WTC11 (cell line): Measurements from ENCODE around the gene SRM. TPM values are rescaled to one million over a fixed set of nuclear protein-coding genes. Genes with fewer than 3 reads are reported as not detected.
A peak's percentile ranks its signal among the peaks of the same experiment; 100 is the strongest.

ENCODE experiments used
- ATAC-seq: fragments of 200-7000 bp; cut with Tn5 transposase; 2 replicates; pipeline ENCODE4 v1.10.0; 2021; ENCODE audit warnings: mild to moderate bottlenecking, moderate library complexity
- CTCF ChIA-PET: fragments of 300-600 bp; sonication (Branson Sonifier 250); formaldehyde crosslinking; loops from one replicate; lab custom pipeline; 2021; ENCODE audit warnings: antibody characterized with exemption; lab: Charles Lee
- POLR2A ChIA-PET: fragments of 350-600 bp; sonication (Branson Sonifier 250); formaldehyde crosslinking; loops from one replicate; lab custom pipeline; 2021; ENCODE audit warnings: antibody characterized with exemption; lab: Charles Lee
- DNase-seq: peaks from one replicate; pipeline ENCODE4 v3.0.0; 2021; ENCODE audit warnings: low spot score
- H3K27ac Mint-ChIP-seq: 2 replicates; pipeline ENCODE4 v1.8.0; 2021; ENCODE audit warnings: mixed read lengths
- H3K27me3 Mint-ChIP-seq: 2 replicates; pipeline ENCODE4 v1.8.0; 2021; ENCODE audit warnings: low read depth, mild to moderate bottlenecking, moderate library complexity, mixed read lengths
- H3K36me3 Mint-ChIP-seq: 2 replicates; pipeline ENCODE4 v1.8.0; 2021; ENCODE audit warnings: mixed read lengths
- H3K4me1 Mint-ChIP-seq: 2 replicates; pipeline ENCODE4 v1.8.0; 2022; ENCODE audit warnings: mixed read lengths
- H3K4me3 Mint-ChIP-seq: 2 replicates; pipeline ENCODE4 v1.8.0; 2021; ENCODE audit warnings: mild to moderate bottlenecking, moderate library complexity, mixed read lengths
- H3K9me3 Mint-ChIP-seq: 2 replicates; pipeline ENCODE4 v1.8.0; 2021; ENCODE audit warnings: mixed read lengths
- AR ChIP-seq: fragments of 250-450 bp; sonication (Bioruptor Pico); IDR thresholded peaks from 2 replicates; pipeline ENCODE4 v1.9.0; 2021; ENCODE audit warnings: mild to moderate bottlenecking
- CREB1 ChIP-seq: sonication (generic); formaldehyde crosslinking; IDR thresholded peaks from 2 replicates; pipeline ENCODE4 v1.8.0; 2023; ENCODE audit warnings: mild to moderate bottlenecking, missing genetic modification reagents
- GRHL2 ChIP-seq: fragments of 250-450 bp; sonication (Bioruptor Pico); IDR thresholded peaks from 2 replicates; pipeline ENCODE4 v1.8.0; 2022; ENCODE audit warnings: mild to moderate bottlenecking, moderate library complexity; ENCODE audit not compliant: insufficient replicate concordance, severe bottlenecking
- KAT7 ChIP-seq: sonication (generic); formaldehyde crosslinking; IDR thresholded peaks from 2 replicates; pipeline ENCODE4 v1.8.1; 2023; ENCODE audit warnings: missing genetic modification reagents, mild to moderate bottlenecking, borderline replicate concordance
- MAX ChIP-seq: sonication (generic); formaldehyde crosslinking; IDR thresholded peaks from 2 replicates; pipeline ENCODE4 v1.8.0; 2022; ENCODE audit warnings: mild to moderate bottlenecking, missing genetic modification reagents
- MYBL2 ChIP-seq: sonication (generic); formaldehyde crosslinking; IDR thresholded peaks from 2 replicates; pipeline ENCODE4 v1.8.1; 2023; ENCODE audit warnings: mild to moderate bottlenecking, moderate library complexity, missing genetic modification reagents
- NFE2L1 ChIP-seq: sonication (generic); formaldehyde crosslinking; IDR thresholded peaks from 2 replicates; pipeline ENCODE4 v1.8.1; 2023; ENCODE audit warnings: missing genetic modification reagents
- PRDM15 ChIP-seq: sonication (generic); formaldehyde crosslinking; IDR thresholded peaks from 2 replicates; pipeline ENCODE4 v1.8.0; 2022; ENCODE audit warnings: missing genetic modification reagents
- RELA ChIP-seq: sonication (generic); formaldehyde crosslinking; IDR thresholded peaks from 2 replicates; pipeline ENCODE4 v1.8.1; 2022; ENCODE audit warnings: missing genetic modification reagents, mild to moderate bottlenecking, borderline replicate concordance
- SMAD3 ChIP-seq: sonication (generic); formaldehyde crosslinking; IDR thresholded peaks from 2 replicates; pipeline ENCODE4 v1.8.0; 2022; ENCODE audit warnings: missing genetic modification reagents, mild to moderate bottlenecking, borderline replicate concordance
- SMAD4 ChIP-seq: sonication (generic); formaldehyde crosslinking; IDR thresholded peaks from 2 replicates; pipeline ENCODE4 v1.8.0; 2022; ENCODE audit warnings: mild to moderate bottlenecking, missing genetic modification reagents
- TEAD4 ChIP-seq: sonication (generic); formaldehyde crosslinking; IDR thresholded peaks from 2 replicates; pipeline ENCODE4 v1.8.0; 2022; ENCODE audit warnings: mild to moderate bottlenecking, missing genetic modification reagents
- ZNF121 ChIP-seq: sonication (generic); formaldehyde crosslinking; IDR thresholded peaks from 2 replicates; pipeline ENCODE4 v1.8.0; 2023; ENCODE audit warnings: missing genetic modification reagents
- ZNF263 ChIP-seq: sonication (generic); formaldehyde crosslinking; IDR thresholded peaks from 2 replicates; pipeline ENCODE4 v1.8.1; 2022; ENCODE audit warnings: low read depth, mild to moderate bottlenecking, moderate library complexity, missing genetic modification reagents
- ZNF317 ChIP-seq: sonication (generic); formaldehyde crosslinking; IDR thresholded peaks from 2 replicates; pipeline ENCODE4 v1.8.1; 2023; ENCODE audit warnings: low read depth, mild to moderate bottlenecking, moderate library complexity, missing genetic modification reagents, borderline replicate concordance
- ZNF671 ChIP-seq: fragments of 250-450 bp; sonication (Bioruptor Pico); IDR thresholded peaks from 2 replicates; pipeline ENCODE4 v1.8.0; 2021; ENCODE audit warnings: mild to moderate bottlenecking
- total RNA-seq: library from RNA; stranded (reverse); gene quantifications from 3 replicates; pipeline ENCODE4 v1.2.3, GENCODE V29; 2021

Gene SRM
- total RNA-seq, 1 experiment from 2014 or later: 200 TPM

GRCh38 chr1:11067716-11068599, 8.1 kb upstream of the SRM start:
- ATAC-seq (no peak), DNase-seq (peak; percentile 7)
- Mint-ChIP-seq H3K4me3 (no peak overlapping the region), H3K9me3 (no peaks in the 10 kb centered on the region), H3K36me3 (peaks cover 72% of the 10 kb centered on the region), H3K27ac (no peak overlapping the region), H3K27me3 (no peaks in the 10 kb centered on the region), H3K4me1 (peaks cover 5% of the 10 kb centered on the region)
- CTCF ChIA-PET: interaction anchor here (0.9 kb wide), 1 partner anchor 30 kb away, joined by 5 read pairs; no protein-coding TSS in a partner anchor
- TF ChIP-seq PRDM15 (CRISPR knock-in tag): no peak
- TF ChIP-seq MYBL2: no peak
- no peak for TF ChIP-seq MAX
- TF ChIP-seq AR (CRISPR knock-in tag): no peak
- no peak for TF ChIP-seq TEAD4 (CRISPR knock-in tag)
- TF ChIP-seq ZNF263: no peak
- TF ChIP-seq ZNF671: no peak
- no peak for TF ChIP-seq NFE2L1 (CRISPR knock-in tag)
- no peak for TF ChIP-seq GRHL2 (CRISPR knock-in tag)
- TF ChIP-seq RELA (CRISPR knock-in tag): no peak
- POLR2A ChIA-PET: interaction anchor here (0.6 kb wide), 1 partner anchor 148 kb away, joined by 3 read pairs; no protein-coding TSS in a partner anchor

GRCh38 chr1:11065796-11066195, 6.0 kb upstream of the SRM start:
- H3K27ac Mint-ChIP-seq: no peak overlapping the region
- H3K9me3 Mint-ChIP-seq: no peaks in the 10 kb centered on the region
- CTCF ChIA-PET: interaction anchor here (0.9 kb wide), 1 partner anchor 28 kb away, joined by 3 read pairs; no protein-coding TSS in a partner anchor
- H3K27me3 Mint-ChIP-seq: no peaks in the 10 kb centered on the region
- peaks cover 3% of the 10 kb centered on the region for H3K4me1 Mint-ChIP-seq
- POLR2A ChIA-PET: no interaction called here
- H3K36me3 Mint-ChIP-seq: peaks cover 53% of the 10 kb centered on the region
- H3K4me3 Mint-ChIP-seq: no peak overlapping the region
- ATAC-seq (no peak), DNase-seq (no peak)
- TF ChIP-seq ZNF317 (CRISPR knock-in tag) (no peak), SMAD4 (CRISPR knock-in tag) (no peak), CREB1 (CRISPR knock-in tag) (no peak), ZNF121 (CRISPR knock-in tag) (peak; percentile 76; the same call in 1 of the 2 replicates), SMAD3 (CRISPR knock-in tag) (no peak), KAT7 (CRISPR knock-in tag) (no peak)
